IMR-90 (cell line): ENCODE results near the gene RAC3. TPM values are rescaled to one million over a fixed set of nuclear protein-coding genes. Genes with fewer than 3 reads are reported as not detected.
A peak's percentile ranks its signal among the peaks of the same experiment; 100 is the strongest.

Experiments
- ATAC-seq: fragments of 200-7000 bp; cut with Tn5 transposase; 2 replicates; pipeline ENCODE4 v1.9.1; 2020; ENCODE audit warnings: low read depth, mild to moderate bottlenecking, moderate library complexity
- BruUV-seq: library from RNA; stranded (reverse); fragments of 400-500 nt; replicated peaks from 2 replicates; lab custom pipeline; 2021; lab: Mats Ljungman, UMichigan
- CTCF ChIA-PET: fragments of 300-600 bp; formaldehyde crosslinking; extraction: SDS; loops from one replicate; lab custom pipeline; 2021; ENCODE audit warnings: antibody characterized with exemption; lab: Yijun Ruan, JAX
- POLR2A ChIA-PET: fragments of 300-600 bp; sonication (Branson Sonifier 250); formaldehyde crosslinking; loops from one replicate; lab custom pipeline; 2022; ENCODE audit warnings: antibody characterized with exemption; ENCODE audit not compliant: unreplicated experiment; lab: Charles Lee
- DNase-seq: peaks from one replicate; pipeline ENCODE4 v3.0.0; 2013
- H2AFZ ChIP-seq: replicated peaks from 2 replicates; pipeline ENCODE3; 2013; ENCODE audit warnings: low read length, mild to moderate bottlenecking; ENCODE audit not compliant: poor library complexity
- H2AK5ac ChIP-seq: 2 replicates; pipeline ENCODE4 v1.6.1; 2013; ENCODE audit warnings: low read depth, low read length, inconsistent platforms
- H2AK9ac ChIP-seq: replicated peaks from 2 replicates; pipeline ENCODE3; 2013; ENCODE audit warnings: mild to moderate bottlenecking, low read depth, low read length, moderate library complexity; ENCODE audit not compliant: poor library complexity
- H2BK120ac ChIP-seq: 2 replicates; pipeline ENCODE4 v1.6.1; 2013; ENCODE audit warnings: low read depth, low read length, inconsistent platforms
- H2BK15ac ChIP-seq: 3 replicates; pipeline ENCODE4 v1.6.1; 2013; ENCODE audit warnings: low read depth, low read length, inconsistent platforms
- H2BK20ac ChIP-seq: 2 replicates; pipeline ENCODE4 v1.6.1; 2013; ENCODE audit warnings: low read depth, mild to moderate bottlenecking, inconsistent platforms, low read length, moderate library complexity
- H2BK5ac ChIP-seq: 2 replicates; pipeline ENCODE4 v1.6.1; 2013; ENCODE audit warnings: mild to moderate bottlenecking, low read depth, low read length, inconsistent platforms; ENCODE audit not compliant: poor library complexity, severe bottlenecking
- H3K14ac ChIP-seq: replicated peaks from 2 replicates; pipeline ENCODE4 v1.6.1; 2013; ENCODE audit warnings: low read depth, low read length, inconsistent platforms
- H3K18ac ChIP-seq: 2 replicates; pipeline ENCODE4 v1.6.1; 2013; ENCODE audit warnings: low read depth, low read length, control low read depth
- H3K23ac ChIP-seq: 2 replicates; pipeline ENCODE4 v1.6.1; 2013; ENCODE audit warnings: low read depth, low read length, inconsistent platforms
- H3K27ac ChIP-seq: 2 replicates; pipeline ENCODE4 v1.5.1; 2013; ENCODE audit warnings: mild to moderate bottlenecking, control low read depth, low read length; ENCODE audit not compliant: insufficient read depth
- H3K27me3 ChIP-seq: 2 replicates; pipeline ENCODE4 v1.6.1; 2013; ENCODE audit warnings: low read length; ENCODE audit not compliant: control insufficient read depth, insufficient read depth
- H3K36me3 ChIP-seq: 2 replicates; pipeline ENCODE4 v1.6.1; 2013; ENCODE audit warnings: low read length, mixed read lengths; ENCODE audit not compliant: control insufficient read depth, insufficient read depth
- H3K4ac ChIP-seq: 2 replicates; pipeline ENCODE4 v1.6.1; 2013; ENCODE audit warnings: low read depth, low read length, inconsistent platforms
- H3K4me1 ChIP-seq: 2 replicates; pipeline ENCODE4 v1.6.1; 2013; ENCODE audit warnings: low read length, mixed read lengths; ENCODE audit not compliant: control insufficient read depth, insufficient read depth
- H3K4me2 ChIP-seq: 2 replicates; pipeline ENCODE4 v1.6.1; 2013; ENCODE audit warnings: low read depth, mild to moderate bottlenecking, control low read depth, low read length, moderate library complexity
- H3K4me3 ChIP-seq: 2 replicates; pipeline ENCODE4 v1.5.1; 2013; ENCODE audit warnings: low read depth, mild to moderate bottlenecking, control low read depth, low read length, moderate library complexity; ENCODE audit not compliant: insufficient read depth
- H3K56ac ChIP-seq: 2 replicates; pipeline ENCODE4 v1.6.1; 2013; ENCODE audit warnings: low read length, inconsistent platforms; ENCODE audit not compliant: insufficient read depth; ENCODE audit errors: extremely low read depth
- H3K79me1 ChIP-seq, 2 experiments: 2 replicates each; pipeline ENCODE4 v1.6.1; 2013; ENCODE audit warnings: low read length in 2 of 2, inconsistent platforms in 1 of 2, low read depth in 1 of 2
- H3K9ac ChIP-seq: 2 replicates; pipeline ENCODE4 v1.6.1; 2013; ENCODE audit warnings: low read depth, low read length, control low read depth
- H3K9me1 ChIP-seq: 2 replicates; pipeline ENCODE4 v1.6.1; 2013; ENCODE audit warnings: low read length, inconsistent platforms; ENCODE audit not compliant: insufficient read depth
- H3K9me3 ChIP-seq: 2 replicates; pipeline ENCODE4 v1.6.1; 2013; ENCODE audit warnings: low read length; ENCODE audit not compliant: control insufficient read depth, insufficient read depth
- H4K20me1 ChIP-seq: 2 replicates; pipeline ENCODE4 v1.6.1; 2013; ENCODE audit warnings: low read length, inconsistent platforms; ENCODE audit not compliant: insufficient read depth
- H4K5ac ChIP-seq: 2 replicates; pipeline ENCODE4 v1.6.1; 2013; ENCODE audit warnings: mild to moderate bottlenecking, low read depth, low read length, control low read depth
- H4K8ac ChIP-seq, 2 experiments: 2 replicates each; pipeline ENCODE4 v1.6.1; 2013; ENCODE audit warnings: low read depth in 2 of 2, low read length in 2 of 2, control low read depth in 1 of 2, inconsistent platforms in 1 of 2
- H4K91ac ChIP-seq: 2 replicates; pipeline ENCODE4 v1.6.1; 2013; ENCODE audit warnings: low read depth, low read length, inconsistent platforms; ENCODE audit not compliant: insufficient read depth
- CHD1 ChIP-seq: IDR thresholded peaks from 2 replicates; pipeline ENCODE4 v1.6.1; 2012; ENCODE audit warnings: low read depth, low read length, improper control_type of control experiment
- MAFK ChIP-seq: IDR thresholded peaks from 2 replicates; pipeline ENCODE4 v1.6.1; 2012; ENCODE audit warnings: low read depth, low read length, improper control_type of control experiment
- MAZ ChIP-seq: IDR thresholded peaks from 2 replicates; pipeline ENCODE4 v1.6.1; 2012; ENCODE audit warnings: low read depth, mild to moderate bottlenecking, low read length, improper control_type of control experiment, moderate library complexity, borderline replicate concordance
- MXI1 ChIP-seq: IDR thresholded peaks from 2 replicates; pipeline ENCODE4 v1.6.1; 2012; ENCODE audit warnings: low read depth, mild to moderate bottlenecking, low read length, moderate library complexity, borderline replicate concordance
- NFE2L2 ChIP-seq: fragments of 150-350 bp; IDR thresholded peaks from 2 replicates; pipeline ENCODE4 v1.6.1; 2016; ENCODE audit warnings: low read depth, mild to moderate bottlenecking, low read length
- POLR2A ChIP-seq: IDR thresholded peaks from 2 replicates; pipeline ENCODE4 v1.6.1; 2012; ENCODE audit warnings: mild to moderate bottlenecking, low read depth, low read length
- RAD21 ChIP-seq: IDR thresholded peaks from 2 replicates; pipeline ENCODE4 v1.6.1; 2012; ENCODE audit warnings: low read length, improper control_type of control experiment
- RCOR1 ChIP-seq: IDR thresholded peaks from 2 replicates; pipeline ENCODE4 v1.6.1; 2012; ENCODE audit warnings: mild to moderate bottlenecking, low read length, improper control_type of control experiment; ENCODE audit not compliant: insufficient replicate concordance
- SMC3 ChIP-seq: fragments of 150-350 bp; IDR thresholded peaks from 2 replicates; pipeline ENCODE4 v1.6.1; 2016; ENCODE audit warnings: low read depth, mild to moderate bottlenecking, antibody characterized with exemption, low read length, moderate library complexity
- WGBS, 2 experiments: methylation state at CpG; one replicate each; pipeline versions ENCODE4 v1.1.5 to v1.1.7; 2013; ENCODE audit warnings: missing lambda C conversion rate in 2 of 2; ENCODE audit not compliant: insufficient read length in 1 of 2; ENCODE audit errors: extremely low coverage in 2 of 2; 5-methylcytosine and 5-hydroxymethylcytosine counted together
- dilution Hi-C: fragments of 300-500 bp; cut with HindIII; formaldehyde crosslinking; loops from one replicate; pipeline ENCODE4 v1.14.3; 2018; ENCODE audit warnings: low sequenced_read_pairs; ENCODE audit not compliant: unreplicated experiment
- in situ Hi-C: fragments of 300-500 bp; cut with MboI; formaldehyde crosslinking; loops from 3 replicates; pipeline ENCODE4 v1.14.3; 2019; ENCODE audit warnings: low sequenced_read_pairs, inconsistent platforms, mixed read lengths
- intact Hi-C: fragments of 100-400 bp; cut with micrococcal nuclease; formaldehyde crosslinking; loops from 2 replicates; pipeline ENCODE4 v1.10.0; 2022
- polyA plus RNA-seq, 3 experiments: library from polyadenylated mRNA; depleted of rRNA; stranded (reverse); fragments of >200 nt; gene quantifications; 2 replicates each; pipeline ENCODE4 v1.2.3, GENCODE V29; 2012; ENCODE audit warnings: low replicate concordance in 1 of 3
- total RNA-seq: library from RNA; depleted of rRNA; stranded (reverse); fragments of >200 nt; gene quantifications from 2 replicates; pipeline ENCODE4 v1.2.3, GENCODE V29; 2012
- TF ChIP-seq, protein P1 (sequence below): fragments of 150-350 bp; IDR thresholded peaks from 2 replicates; pipeline ENCODE4 v1.6.1; 2017; ENCODE audit warnings: mild to moderate bottlenecking, antibody characterized with exemption, low read length, low read depth

RAC3 gene
- total and polyA plus RNA-seq, 2 of the 4 experiments (the other 2 are of a cell fraction) = 5.7 to 23.4 TPM

DNA sequence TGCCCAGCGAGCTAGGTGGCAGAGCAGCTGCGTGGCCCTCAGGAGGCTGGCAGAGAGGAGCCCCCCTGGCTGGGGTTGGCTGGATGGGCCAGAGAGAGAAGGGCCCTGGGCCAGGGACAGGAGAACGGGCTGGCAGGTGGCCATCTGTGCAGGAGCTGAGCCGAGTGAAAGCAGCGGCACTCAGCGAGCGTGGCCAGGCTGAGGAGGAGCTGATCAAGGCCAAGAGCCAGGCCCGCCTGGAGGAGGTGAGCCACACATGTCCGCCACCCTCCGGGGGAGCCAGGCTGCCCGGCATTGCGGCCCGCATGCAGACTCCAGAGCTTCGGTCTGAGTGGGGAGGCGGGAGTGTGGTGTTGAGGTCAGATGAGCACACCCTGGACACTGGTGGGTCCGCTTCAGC, 2.1 kb upstream of the RAC3 start:
- CTCF ChIA-PET = no interaction called here
- POLR2A ChIA-PET = no interaction called here
- dilution Hi-C loops = no loop called here

More for the DNA sequence above, 2.1 kb upstream of the RAC3 start:
- no peak overlapping the region for H2BK120ac ChIP-seq
- no peak overlapping the region for H2BK20ac ChIP-seq
- no peaks in the 10 kb centered on the region for H3K9me1 ChIP-seq
- H3K27me3 ChIP-seq = no peaks in the 10 kb centered on the region
- H4K8ac ChIP-seq = no peak overlapping the region
- H2BK5ac ChIP-seq = no peak overlapping the region
- in situ Hi-C loops (no loop called here), intact Hi-C loops (no loop called here)
- H3K9me3 ChIP-seq = no peaks in the 10 kb centered on the region
- no peak overlapping the region for H3K9ac ChIP-seq
- H4K91ac ChIP-seq = no peak overlapping the region
- H3K23ac ChIP-seq = no peak overlapping the region
- H2AK9ac ChIP-seq = peak overlapping the region; percentile 28
- H3K4me2 ChIP-seq = no peak overlapping the region
- ATAC-seq = no peak
- H4K5ac ChIP-seq = no peak overlapping the region
- H3K4ac ChIP-seq = no peak overlapping the region
- no peak overlapping the region for H3K18ac ChIP-seq
- TF ChIP-seq RCOR1 (no peak), POLR2A (no peak), CHD1 (no peak), RAD21 (no peak), MXI1 (no peak), NFE2L2 (no peak), MAZ (no peak), SMC3 (no peak), MAFK (no peak)
- TF ChIP-seq, protein P1, sequence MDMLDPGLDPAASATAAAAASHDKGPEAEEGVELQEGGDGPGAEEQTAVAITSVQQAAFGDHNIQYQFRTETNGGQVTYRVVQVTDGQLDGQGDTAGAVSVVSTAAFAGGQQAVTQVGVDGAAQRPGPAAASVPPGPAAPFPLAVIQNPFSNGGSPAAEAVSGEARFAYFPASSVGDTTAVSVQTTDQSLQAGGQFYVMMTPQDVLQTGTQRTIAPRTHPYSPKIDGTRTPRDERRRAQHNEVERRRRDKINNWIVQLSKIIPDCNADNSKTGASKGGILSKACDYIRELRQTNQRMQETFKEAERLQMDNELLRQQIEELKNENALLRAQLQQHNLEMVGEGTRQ = no peak
- H3K4me1 ChIP-seq = peaks cover 4% of the 10 kb centered on the region; the same call in 1 of the 2 replicates
- H2AK5ac ChIP-seq = peak overlapping the region; percentile 28; the same call in 1 of the 2 replicates
- no peak overlapping the region for H3K4me3 ChIP-seq
- no peak overlapping the region for H3K56ac ChIP-seq
- H2AFZ ChIP-seq = no peak overlapping the region
- no peaks in the 10 kb centered on the region; the same call in 1 of the 2 replicates for H4K20me1 ChIP-seq
- H3K36me3 ChIP-seq = peaks cover 2% of the 10 kb centered on the region
- WGBS, 2 experiments = 94% methylated on average over 16 of the region's 16 CpGs; no CpG with 5 or more reads in 1 of the 2 experiments
- H3K27ac ChIP-seq = no peak overlapping the region
- DNase-seq = no peak
- no peak overlapping the region for H2BK15ac ChIP-seq
- H3K79me1 ChIP-seq = peaks cover 0 to 4% of the 10 kb centered on the region in 2 experiments; a peak in 1 of 4 replicates
- BruUV-seq = no TSS peak
- H3K14ac ChIP-seq = no peak overlapping the region
